ENCODE measurements around the gene NACC2. TPM values are rescaled to one million over a fixed set of nuclear protein-coding genes. Genes with fewer than 3 reads are reported as not detected.

Gene NACC2
- total and polyA plus RNA-seq, 2 donors (not counting 1 experiment from before 2014, with no cell fraction given) = 12.3 to 18.2 TPM

- Histone ChIP-seq H2AFZ (ENCODE audit: low read length) (no peak overlapping the region), H3K4me1 (ENCODE audit: control insufficient read depth, extremely low read depth, insufficient read depth, low read length) (peaks cover 13% of the 10 kb centered on the region), H3K4me2 (ENCODE audit: extremely low read depth, insufficient read depth, low read length) (no peak overlapping the region), H3K9me3 (ENCODE audit: control insufficient read depth, insufficient read depth, low read depth, low read length) (no peaks in the 10 kb centered on the region), H3K27me3 (ENCODE audit: control insufficient read depth, insufficient read depth, low read length) (no peaks in the 10 kb centered on the region), H3K79me2 (ENCODE audit: control insufficient read depth, insufficient read depth, low read length) (no peaks in the 10 kb centered on the region), H3K36me3 (ENCODE audit: control insufficient read depth, insufficient read depth, low read length) (peaks cover 4% of the 10 kb centered on the region), H3K4me3 (replicated peaks in 1 of 4; ENCODE audit: control extremely low read depth in 1 of 4, insufficient read depth in 1 of 4, low read depth in 3 of 4, low read length in 4 of 4) (no peak overlapping the region), H3K9ac (ENCODE audit: insufficient read depth, low read length) (no peak overlapping the region), H3K27ac (ENCODE audit: insufficient read depth, low read length) (no peak overlapping the region), H4K20me1 (ENCODE audit: control insufficient read depth, extremely low read depth, insufficient read depth, low read length) (no peaks in the 10 kb centered on the region)
- DNase-seq (ENCODE audit: low read depth in 2 of 2) = peak in 1 of 2 donors; percentile 19
- TF ChIP-seq CTCF (conservative IDR thresholded peaks at IDR 0.05 in 1 of 2, IDR thresholded peaks at IDR 0.05 in 1 of 2; ENCODE audit: low read depth in 1 of 2, low read length in 2 of 2) = no peak
Observed at GRCh38 chr9:136003411-136004218, 91.5 kb downstream of the NACC2 start.

GRCh38 chr9:136002881-136003280 is 92.2 kb downstream of the NACC2 start:
- peaks cover 6% of the 10 kb centered on the region for H3K4me1 ChIP-seq (ENCODE audit: control insufficient read depth, extremely low read depth, insufficient read depth, low read length)
- H3K9ac ChIP-seq (ENCODE audit: insufficient read depth, low read length) = no peak overlapping the region
- TF ChIP-seq EZH2 (IDR thresholded peaks at IDR 0.05; ENCODE audit: low read length, missing control alignments) (no peak), CTCF (conservative IDR thresholded peaks at IDR 0.05 in 1 of 2, IDR thresholded peaks at IDR 0.05 in 1 of 2; ENCODE audit: low read depth in 1 of 2, low read length in 2 of 2) (no peak)
- DNase-seq (ENCODE audit: low read depth in 2 of 2) = peak in 1 of 2 donors; percentile 17
- H3K4me2 ChIP-seq (ENCODE audit: extremely low read depth, insufficient read depth, low read length) = no peak overlapping the region
- no peak overlapping the region for H3K4me3 ChIP-seq (replicated peaks in 1 of 4; ENCODE audit: control extremely low read depth in 1 of 4, insufficient read depth in 1 of 4, low read depth in 3 of 4, low read length in 4 of 4)
- H4K20me1 ChIP-seq (ENCODE audit: control insufficient read depth, extremely low read depth, insufficient read depth, low read length) = no peaks in the 10 kb centered on the region
- H3K79me2 ChIP-seq (ENCODE audit: control insufficient read depth, insufficient read depth, low read length) = no peaks in the 10 kb centered on the region
- no peak overlapping the region for H2AFZ ChIP-seq (ENCODE audit: low read length)
- H3K9me3 ChIP-seq (ENCODE audit: control insufficient read depth, insufficient read depth, low read depth, low read length) = no peaks in the 10 kb centered on the region
- H3K27ac ChIP-seq (ENCODE audit: insufficient read depth, low read length) = no peak overlapping the region
- peaks cover 4% of the 10 kb centered on the region for H3K36me3 ChIP-seq (ENCODE audit: control insufficient read depth, insufficient read depth, low read length)
- no peaks in the 10 kb centered on the region for H3K27me3 ChIP-seq (ENCODE audit: control insufficient read depth, insufficient read depth, low read length)

GRCh38 chr9:136002215-136002614 is 92.9 kb downstream of the NACC2 start:
- Histone ChIP-seq H2AFZ (ENCODE audit: low read length) (no peak overlapping the region), H3K27ac (ENCODE audit: insufficient read depth, low read length) (no peak overlapping the region), H3K27me3 (ENCODE audit: control insufficient read depth, insufficient read depth, low read length) (no peaks in the 10 kb centered on the region), H3K4me2 (ENCODE audit: extremely low read depth, insufficient read depth, low read length) (no peak overlapping the region), H3K9me3 (ENCODE audit: control insufficient read depth, insufficient read depth, low read depth, low read length) (no peaks in the 10 kb centered on the region), H3K79me2 (ENCODE audit: control insufficient read depth, insufficient read depth, low read length) (no peaks in the 10 kb centered on the region), H4K20me1 (ENCODE audit: control insufficient read depth, extremely low read depth, insufficient read depth, low read length) (no peaks in the 10 kb centered on the region), H3K4me1 (ENCODE audit: control insufficient read depth, extremely low read depth, insufficient read depth, low read length) (peaks cover 6% of the 10 kb centered on the region), H3K9ac (ENCODE audit: insufficient read depth, low read length) (no peak overlapping the region), H3K4me3 (replicated peaks in 1 of 4; ENCODE audit: control extremely low read depth in 1 of 4, insufficient read depth in 1 of 4, low read depth in 3 of 4, low read length in 4 of 4) (no peak overlapping the region), H3K36me3 (ENCODE audit: control insufficient read depth, insufficient read depth, low read length) (peaks cover 2% of the 10 kb centered on the region)
- TF ChIP-seq EZH2 (IDR thresholded peaks at IDR 0.05; ENCODE audit: low read length, missing control alignments) = no peak
- TF ChIP-seq CTCF (conservative IDR thresholded peaks at IDR 0.05 in 1 of 2, IDR thresholded peaks at IDR 0.05 in 1 of 2; ENCODE audit: low read depth in 1 of 2, low read length in 2 of 2) = no peak
- no peak for DNase-seq (ENCODE audit: low read depth in 2 of 2)

All from fibroblast of lung (primary cell).